ENCODE measurements around the gene BCL7A.
"Not testable (repeated sequence)": the region's sequence is repeated elsewhere in the genome, so short reads cannot be mapped to it uniquely, and the experiment has no call there.

Gene BCL7A

DNA sequence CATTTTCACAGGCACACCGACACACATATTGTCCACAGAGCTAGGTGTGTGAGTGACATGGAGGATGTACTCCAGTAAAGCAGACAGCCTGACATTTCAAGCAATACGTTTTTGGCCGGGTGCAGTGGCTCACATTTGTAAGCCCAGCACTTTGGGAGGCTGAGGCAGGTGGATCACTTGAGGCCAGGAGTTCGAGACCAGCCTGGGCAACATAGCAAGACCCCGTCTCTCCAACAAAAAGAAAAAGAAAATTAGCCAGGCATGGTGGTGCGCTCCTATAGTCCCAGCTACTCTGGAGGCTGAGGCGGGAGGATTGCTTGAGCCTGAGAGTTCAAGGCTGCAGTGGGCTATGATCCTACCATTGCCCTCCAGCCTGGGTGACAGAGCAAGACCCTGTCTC lies 34.7 kb downstream of the BCL7A start:
- not testable (repeated sequence) for DNase-seq

DNA sequence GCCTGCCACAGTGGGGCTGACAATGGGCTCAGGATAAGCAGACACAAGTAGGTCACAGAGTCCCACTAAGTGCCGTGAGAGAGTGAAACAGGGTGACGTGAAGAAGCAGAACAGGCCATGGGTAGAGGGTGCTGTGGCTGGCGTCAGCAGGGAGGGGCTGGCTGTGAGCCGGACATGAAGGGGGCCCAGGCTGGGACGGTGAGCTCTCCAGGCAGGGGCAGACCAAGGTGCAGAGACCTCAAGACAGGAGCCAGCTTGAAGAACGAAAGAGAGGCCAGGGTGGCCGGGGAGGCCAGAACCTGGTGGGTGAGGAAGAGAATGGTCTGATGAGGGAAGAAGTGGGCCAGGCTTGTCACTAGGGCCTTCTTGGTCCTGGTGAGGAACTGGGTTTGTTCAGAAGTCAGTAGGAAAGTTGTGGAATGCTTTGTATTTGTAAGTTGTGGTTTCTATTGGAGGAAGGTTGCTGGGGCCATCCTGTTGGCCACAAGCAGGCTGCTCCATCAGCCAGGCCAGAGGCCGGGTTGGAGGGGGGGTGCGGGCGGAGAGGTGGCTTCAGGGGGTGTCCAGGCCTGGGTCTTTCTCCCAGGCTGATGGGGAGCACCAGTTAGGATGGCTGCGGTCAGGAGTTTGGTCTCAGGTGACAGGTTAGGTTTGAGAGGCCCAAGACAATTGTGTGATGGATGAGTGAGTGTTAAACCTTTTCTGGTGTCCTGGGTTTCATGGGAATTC lies 35.5 kb downstream of the BCL7A start:
- no peak for DNase-seq

DNA sequence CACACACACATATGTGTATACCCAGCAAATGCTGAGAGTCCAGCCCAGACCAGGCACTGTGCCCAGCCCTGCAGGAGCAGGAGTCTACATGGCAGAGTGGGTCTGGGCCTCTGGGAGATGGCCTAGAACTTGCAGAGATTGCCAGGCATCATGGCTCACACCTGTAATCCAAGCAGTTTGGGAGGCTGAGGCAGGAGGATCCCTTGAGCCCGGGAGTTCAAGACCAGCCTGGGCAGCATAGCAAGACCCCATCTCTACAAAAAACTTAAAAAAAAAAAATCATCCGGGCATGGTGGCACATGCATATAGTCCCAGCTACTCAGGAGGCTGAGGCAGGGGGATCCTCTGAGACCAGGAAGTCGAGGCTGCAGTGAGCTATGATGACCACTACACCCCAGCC lies 36.1 kb downstream of the BCL7A start:
- no peak for DNase-seq

DNA sequence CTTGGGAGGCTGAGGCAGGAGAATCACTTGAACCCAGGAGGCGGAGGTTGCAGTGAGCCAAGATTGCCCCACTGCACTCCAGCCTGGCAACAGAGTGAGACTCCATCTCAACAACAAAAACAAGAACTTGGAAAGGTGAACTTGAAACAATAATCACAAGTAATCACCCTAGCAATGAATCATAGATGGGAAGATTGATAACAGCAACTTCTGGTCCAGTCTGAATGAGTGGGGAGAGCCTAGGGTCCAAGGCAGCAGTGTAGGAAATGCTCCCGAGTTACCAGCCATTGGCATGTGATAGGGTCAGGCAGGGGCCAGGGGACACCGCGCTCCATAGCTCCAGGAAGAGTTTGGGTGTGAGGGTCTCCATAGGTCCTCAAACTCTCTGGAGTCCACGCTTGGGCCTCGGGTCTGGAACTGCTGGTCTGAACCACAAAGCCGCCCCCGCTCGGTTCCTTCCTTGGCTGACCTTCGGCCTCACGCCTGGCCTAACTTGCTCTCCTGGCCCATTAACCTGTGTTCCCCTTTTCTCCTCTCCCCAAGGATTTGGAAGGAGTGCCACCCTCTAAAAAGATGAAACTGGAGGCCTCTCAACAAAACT lies 37.0 kb downstream of the BCL7A start:
- no peak for DNase-seq

DNA sequence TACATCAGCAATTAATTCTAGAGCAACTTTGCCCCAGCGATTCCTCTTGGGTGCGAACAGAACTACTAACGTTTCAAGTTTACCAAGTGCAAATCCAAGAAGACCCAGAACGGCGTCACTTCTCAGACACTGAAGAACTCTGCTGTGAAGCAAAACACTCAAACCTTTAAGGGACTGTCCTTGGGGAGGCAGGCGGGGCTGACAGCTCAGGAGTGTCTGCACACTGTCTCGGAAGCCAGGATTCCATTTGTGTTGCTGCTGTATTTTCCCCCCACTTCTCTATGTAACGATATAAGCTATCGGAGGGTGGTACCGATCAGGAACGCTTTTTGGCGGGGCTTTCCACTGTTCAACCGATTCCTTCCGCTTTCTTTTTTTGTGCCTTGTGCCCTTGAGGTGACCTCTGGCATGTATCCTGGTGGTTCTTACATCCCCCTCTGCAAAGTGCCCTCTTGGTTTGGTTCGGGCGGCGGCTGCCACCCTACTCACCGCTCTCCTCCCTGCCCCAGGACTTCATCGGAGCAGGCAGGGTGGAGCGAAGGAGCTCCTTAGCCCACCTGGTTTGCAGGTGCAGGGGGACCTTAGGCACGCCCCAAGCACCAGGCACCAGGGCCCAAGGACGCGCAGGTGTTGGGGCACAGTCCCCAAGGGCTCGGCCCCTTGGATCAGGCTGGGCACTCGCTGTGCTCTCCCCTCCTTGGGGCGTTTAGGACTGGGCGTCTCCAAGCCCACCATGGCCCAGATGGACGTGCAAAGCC lies 37.7 kb downstream of the BCL7A start:
- no peak for DNase-seq

DNA sequence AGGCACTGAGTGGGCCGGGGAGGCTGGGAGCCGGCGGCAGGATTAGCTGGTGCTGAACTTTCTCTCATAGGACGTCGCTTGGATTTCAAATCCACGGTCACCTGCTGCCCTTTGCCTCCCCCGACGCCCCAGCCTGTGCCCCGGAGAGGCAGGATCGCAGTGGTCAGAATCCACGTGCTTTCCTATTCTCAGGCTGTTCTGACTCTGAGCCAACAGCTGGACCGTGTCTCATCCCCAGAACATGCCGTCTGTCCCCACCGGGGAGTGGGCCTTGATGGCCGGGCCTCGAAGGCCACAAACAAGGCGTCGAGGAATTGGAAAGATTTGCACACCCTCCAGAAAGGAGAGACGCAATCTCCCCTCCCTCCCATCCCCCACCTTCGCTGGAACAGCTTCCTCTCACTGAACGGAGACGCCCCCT lies 38.4 kb downstream of the BCL7A start:
- no peak for DNase-seq

DNA sequence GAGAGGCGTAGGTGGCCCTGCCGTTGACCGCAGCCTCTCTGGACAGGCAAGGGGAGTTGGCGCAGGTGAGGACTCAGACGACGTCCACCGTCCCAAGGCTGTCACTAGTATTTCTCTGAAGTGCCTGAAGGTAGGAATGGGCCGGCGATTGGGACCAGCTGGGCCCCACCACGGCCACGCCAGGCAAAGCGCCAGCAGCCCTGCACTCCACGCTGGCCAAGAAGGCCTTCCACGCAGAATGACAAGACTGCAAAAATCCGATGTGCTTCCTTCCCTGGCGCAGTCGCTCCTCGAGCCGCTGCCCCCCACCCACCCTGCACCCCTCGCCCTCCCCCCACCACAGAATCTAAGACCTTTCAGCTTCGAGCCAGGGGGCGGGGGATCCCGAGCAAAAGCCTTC lies 39.6 kb downstream of the BCL7A start:
- DNase-seq = no peak

DNA sequence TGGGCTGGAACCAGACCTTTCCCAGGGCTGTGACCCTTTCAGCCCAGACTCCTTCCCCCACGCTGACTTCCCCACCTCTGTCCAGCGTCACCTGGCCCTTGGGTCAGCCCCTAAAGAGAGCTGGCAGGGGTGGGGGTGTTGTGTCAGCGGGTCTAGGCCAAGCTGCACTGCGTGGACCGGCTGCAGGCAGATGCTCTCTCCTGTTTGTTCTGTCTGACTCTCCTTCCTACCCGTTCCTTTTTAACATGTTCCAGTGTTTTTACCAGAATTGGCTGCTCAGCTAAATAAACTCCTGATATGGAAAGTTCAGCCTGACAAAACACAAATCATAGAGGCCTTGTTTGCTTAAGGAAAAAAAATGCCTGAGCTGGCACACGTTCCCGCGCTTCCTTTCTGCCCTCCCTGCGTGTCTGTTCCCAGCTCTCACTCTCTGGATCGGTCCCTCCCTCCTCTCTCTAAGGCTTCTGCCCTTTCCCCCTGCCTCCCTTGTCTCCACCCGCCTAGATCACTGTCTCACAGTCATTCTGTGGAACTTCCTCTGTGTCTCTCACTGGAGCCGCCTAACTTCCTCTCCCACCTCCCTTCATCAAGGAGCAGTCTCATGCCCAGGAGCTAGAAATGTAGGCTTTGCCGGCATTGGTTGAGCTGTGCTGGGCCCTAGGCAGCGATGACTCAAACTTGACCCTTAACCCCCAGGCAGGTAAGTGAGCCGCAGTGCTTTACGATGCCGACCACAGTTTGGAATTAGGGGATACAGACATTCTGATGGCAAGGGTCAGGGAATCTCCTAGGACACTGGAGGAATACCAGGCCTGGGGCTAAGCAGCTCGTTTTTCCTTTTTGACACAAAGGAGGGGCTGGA lies 41.4 kb downstream of the BCL7A start:
- no peak for DNase-seq

DNA sequence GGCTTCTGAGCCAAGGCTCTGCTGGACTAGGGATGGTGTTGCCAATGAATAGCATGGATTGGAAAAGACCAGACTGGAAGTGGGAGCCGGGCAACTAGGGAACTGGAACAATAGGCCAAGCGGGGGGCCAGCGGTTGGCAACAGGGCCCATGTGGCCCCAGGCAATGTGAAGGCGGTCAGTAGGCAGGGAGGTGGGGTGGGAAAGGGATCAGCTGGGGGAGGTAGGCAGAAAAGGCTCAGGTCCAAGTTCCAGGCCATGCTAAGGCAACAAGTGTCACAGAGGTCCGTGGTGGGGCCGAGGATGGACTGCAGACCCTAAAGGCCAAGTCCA lies 42.0 kb downstream of the BCL7A start:
- no peak for DNase-seq

DNA sequence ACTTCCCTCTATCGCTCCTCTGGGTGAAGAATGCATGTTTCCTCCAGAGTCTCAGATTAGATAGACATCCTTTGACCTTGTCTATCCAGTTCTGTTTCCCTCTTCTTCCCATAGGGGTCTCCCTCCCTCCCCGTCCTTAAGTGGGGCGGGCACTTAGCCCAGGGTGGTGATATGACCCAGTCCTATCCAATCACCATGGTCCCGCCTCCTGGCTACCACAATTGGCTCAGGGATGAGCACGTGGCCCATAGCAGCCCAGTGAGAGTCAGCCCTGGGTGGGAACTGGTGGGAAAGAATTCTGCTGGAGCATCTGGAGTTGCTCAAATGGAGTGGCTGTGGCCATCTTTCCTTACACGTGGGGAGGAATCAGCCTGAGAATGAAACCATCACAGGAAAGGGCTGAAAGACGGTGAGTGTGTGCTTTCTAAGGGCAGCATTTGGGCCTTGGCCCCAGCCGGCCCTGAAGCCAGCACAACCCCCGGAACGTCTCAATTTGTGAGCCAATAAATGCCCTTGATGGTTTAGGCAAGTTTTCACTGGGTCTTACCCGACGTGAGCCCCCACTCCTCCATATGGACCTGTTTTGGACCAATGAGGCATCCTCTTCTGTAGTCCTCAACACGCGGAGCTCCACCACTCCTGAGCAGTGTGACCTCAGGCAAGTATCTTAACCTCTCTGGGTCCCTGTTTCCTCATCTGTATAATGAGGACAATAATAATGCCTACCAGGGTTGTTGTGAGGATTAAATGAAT lies 42.5 kb downstream of the BCL7A start:
- DNase-seq = peak; percentile 78

DNA sequence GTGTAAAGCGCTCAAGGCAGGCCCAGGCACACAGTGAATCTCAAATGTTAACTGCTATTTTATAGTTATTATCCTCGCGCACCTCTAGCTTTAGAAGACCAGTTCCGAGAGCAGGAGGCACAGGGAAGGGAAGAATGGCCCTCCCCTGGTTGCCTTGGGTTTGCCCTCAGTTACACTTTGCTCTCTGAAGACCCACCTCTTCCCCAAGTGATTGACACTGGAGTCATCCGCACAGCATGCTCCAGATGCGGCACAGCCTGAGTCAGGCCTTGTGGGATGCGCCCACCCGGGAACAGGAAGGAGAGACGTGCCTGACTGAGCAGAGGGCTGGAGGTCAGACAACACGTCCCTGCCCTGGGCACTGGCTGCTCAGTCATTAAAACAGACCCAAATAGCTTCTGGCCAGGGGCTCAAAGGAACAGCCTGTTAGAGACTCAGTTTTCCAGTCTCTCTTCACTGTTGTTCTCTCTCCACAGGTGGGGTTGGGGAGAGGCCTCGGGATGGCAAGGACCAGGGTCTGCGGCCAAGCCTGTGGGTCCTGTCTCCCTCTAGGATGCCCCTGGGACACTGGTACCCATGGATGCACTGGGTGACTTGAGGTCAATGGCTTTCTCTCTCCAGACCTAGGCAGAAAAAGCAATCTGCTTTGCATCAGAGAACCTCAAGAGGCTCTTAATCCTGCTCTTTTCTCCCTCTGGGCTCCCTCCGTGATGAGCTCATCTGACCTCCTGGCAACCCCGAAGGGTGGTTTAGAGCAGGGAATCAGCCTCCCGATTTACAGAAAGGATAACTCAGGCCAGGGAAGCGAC lies 43.3 kb downstream of the BCL7A start:
- peak; percentile 99 for DNase-seq

DNA sequence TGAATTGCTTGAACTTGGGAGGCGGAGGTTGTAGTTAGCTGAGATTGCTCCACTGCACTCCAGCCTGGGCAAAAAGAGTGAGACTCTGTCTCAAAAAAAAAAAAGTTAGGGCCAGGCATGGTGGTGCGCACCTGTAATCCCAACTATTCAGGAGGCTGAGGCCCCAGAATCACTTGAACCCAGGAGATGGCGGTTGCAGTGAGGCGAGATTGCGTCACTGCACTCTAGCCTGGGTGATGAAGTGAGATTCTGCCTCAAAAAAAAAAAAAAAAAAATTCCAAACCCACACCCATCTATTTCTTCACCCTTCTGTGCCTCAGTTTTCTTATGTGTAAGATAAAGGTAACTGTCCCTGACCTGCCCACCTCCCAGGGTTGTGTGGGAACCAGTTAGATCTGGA lies 45.9 kb downstream of the BCL7A start:
- no peak for DNase-seq

DNA sequence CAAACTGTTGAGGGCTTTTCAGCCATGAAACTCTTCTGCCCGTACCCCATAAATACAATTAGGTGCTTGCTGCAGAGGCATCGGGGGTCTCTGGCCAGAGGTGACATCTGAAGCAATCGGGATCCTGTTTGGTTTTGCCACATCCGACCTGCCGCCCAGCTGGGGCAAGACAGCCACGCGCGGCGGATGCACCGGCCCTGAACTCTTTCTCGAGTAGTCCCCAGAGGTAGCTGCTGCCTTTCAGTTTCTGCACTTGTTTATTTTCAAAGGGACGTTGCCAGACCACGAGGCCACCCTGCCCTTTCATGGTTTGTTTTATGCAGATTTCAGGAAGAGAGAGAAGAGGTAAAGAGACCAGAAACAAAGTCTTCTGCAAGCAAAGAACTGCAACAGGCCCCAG lies 46.3 kb downstream of the BCL7A start:
- peak; percentile 35 for DNase-seq

DNA sequence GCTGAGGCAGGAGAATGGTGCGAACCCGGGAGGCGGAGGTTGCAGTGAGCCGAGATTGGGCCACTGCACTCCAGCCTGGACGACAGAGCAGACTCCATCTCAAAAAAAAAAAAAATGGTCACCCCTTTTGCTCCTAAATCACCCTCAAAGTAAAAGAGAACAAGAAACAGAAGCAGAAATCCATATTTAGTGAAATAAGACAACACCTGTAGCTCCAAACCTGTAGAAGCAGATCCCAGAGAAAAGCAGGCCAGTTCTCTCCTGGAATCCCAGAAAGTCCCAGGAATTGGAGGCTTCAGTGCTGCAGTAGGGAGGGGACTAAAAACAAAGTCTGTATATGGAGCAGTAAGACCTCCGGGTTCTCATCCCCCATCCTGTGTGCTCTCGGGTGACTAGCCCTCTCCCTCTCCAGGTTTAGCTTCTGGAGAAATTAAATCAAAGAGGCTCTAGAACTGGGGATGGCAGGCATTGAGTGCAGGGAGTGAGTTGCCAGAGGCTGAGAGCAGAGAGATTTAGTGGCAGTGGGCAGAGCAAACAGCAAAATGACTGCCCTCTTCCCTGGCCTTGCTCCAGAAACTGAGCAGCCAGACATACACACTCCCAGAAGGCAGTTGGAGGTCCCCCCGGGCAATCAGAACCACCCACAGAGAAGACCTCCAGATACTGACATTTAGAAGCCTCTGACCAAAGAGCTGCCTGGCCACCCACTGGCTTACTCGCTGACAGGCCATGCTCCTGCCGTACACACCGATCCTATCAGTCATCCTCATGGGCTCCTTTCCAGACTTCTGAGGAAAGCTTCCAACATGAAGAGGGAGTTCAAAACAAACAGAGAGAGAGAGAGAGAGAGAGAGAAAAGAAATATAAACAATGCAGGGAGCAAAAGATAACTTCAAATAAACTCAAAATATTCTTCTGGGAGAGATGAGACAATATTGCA lies 50.6 kb downstream of the BCL7A start:
- peak; percentile 62 for DNase-seq

DNA sequence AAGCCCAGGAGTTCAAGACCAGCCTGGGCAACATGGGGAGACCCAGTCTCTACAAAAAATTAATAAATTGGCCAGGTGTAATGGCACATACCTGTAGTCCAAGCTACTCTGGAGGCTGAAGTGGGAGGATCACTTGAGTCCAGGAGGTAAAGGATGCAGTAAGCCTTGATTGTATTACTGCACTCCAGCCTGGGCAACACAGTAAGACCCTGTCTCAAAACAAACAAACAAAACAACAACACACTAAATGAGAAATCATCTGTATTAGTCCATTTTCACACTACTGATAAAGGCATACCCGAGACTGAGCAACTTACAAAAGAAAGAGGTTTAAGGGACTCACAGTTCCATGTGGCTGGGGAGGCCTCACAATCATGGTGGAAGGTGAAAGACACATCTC lies 52.1 kb downstream of the BCL7A start:
- DNase-seq = no peak

DNA sequence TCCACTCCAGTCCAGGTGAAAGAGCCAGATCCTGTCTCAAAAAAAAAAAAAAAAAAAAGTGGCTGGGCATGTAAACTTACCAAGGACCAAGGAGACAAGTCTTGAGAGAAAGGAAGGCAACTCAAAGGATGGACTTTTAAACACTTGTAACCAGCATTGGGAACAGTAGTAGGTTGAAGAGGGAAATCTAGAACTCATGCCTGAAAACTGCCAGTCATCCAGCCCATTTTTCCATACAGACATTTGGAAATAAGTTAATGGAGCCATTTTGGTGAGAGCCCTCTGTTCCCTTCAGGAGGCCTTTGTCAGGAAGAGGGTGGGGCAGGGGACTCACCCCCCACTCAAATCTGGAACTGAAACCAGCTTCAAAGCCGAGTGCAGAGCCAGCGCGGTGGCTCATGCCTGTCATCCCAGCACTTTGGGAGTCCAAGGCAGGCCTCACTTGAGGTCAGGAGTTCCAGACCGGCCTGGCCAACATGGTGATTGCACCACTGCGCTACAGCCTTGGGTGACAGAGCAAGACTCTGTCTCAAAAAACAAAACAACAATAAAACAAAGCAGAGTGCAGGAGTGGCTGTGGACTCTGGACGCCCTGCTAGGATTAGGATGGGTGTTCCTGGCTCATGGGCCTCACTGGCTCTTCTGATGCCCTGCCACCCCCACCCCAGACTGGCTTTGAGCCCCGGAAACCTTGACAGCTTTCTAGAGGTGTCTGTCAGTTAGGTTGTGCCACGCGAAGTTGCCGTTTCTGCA lies 55.2 kb downstream of the BCL7A start:
- DNase-seq = no peak

DNA sequence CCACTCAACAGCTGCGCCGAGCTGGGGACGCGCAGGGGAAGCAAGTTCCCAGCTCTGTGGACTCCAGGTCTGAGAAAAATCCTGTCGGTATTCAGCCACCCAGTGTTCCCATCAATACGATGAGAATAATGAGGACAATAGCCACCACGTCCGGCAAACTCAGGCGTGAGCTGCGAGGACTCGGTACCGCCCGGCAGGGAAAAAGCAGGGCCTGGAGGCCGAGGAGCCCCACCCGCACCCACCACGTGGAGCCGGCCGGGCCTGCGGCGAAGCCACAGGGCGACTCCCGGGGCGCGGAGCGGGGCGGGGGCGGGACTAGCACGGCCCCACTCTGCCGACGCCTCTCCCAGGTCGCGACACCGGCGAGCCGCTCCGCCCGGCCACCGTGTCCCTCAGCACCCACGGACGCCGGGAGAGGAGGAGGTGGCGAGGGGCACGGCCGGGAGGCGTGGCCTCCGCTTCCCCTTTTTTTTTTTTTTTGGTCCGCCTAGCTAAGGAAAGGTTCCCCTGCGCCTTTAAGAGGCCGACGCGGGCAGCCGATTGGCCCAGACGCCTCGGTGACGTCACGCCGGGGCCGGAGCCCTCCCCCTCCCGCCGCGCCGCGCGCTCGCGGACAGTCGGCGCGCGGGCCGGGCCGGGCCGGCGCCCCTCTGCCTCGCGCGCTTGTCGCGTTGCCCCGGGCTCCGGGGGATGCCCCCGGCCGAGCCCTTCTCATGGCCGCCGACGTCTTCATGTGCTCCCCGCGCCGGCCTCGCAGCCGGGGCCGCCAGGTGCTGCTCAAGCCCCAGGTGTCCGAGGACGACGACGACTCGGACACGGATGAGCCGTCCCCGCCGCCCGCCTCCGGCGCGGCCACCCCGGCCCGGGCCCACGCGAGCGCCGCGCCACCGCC lies 56.7 kb downstream of the BCL7A start, which contains the start of gene MLXIP:
MLXIP (plus strand) TSS at position 616 of the 892 bp plus-strand sequence; CDS start at position 714, 98 bp downstream.
- DNase-seq = peak; percentile 84

DNA sequence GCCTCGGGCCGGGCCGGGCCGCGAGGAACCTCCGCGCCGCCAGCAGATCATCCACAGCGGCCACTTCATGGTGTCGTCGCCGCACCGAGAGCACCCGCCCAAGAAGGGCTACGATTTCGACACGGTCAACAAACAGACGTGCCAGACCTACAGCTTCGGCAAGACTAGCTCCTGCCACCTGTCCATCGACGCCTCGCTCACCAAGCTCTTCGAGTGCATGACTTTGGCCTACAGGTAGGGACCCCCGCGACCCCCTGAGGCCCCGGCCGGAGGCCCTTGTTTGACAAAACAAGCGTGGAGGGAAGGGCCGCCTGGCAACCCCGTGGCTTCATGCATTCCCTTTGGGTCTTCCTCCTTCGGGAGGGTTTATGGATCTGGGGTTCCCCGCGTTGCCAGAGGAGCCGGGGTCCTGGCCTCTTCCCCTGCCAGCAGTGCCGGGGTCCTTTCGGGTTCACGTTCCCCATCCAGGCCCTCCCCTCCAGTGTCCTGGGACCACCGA lies 57.4 kb downstream of the BCL7A start:
- no peak for DNase-seq
